Limb (tissue), 2 donors: ENCODE results near the gene NAXE.
A peak's percentile ranks its signal among the peaks of the same experiment; 100 is the strongest.
"Not testable (repeated sequence)": the region's sequence is repeated elsewhere in the genome, so short reads cannot be mapped to it uniquely, and the experiment has no call there.

Experiments used
- DNase-seq, 2 donors: peaks; one replicate each; pipeline ENCODE4 v3.0.0-alpha.2; 2016; ENCODE audit errors: extremely low spot score in 2 of 2

Gene NAXE

GRCh38 chr1:156592910-156593660 is 1.5 kb downstream of the NAXE start:
- DNase-seq = no peak

- no peak for DNase-seq
Observed at GRCh38 chr1:156593661-156593989, 2.0 kb downstream of the NAXE start.

GRCh38 chr1:156594190-156594589 is 2.6 kb downstream of the NAXE start:
- DNase-seq = no peak

- DNase-seq = no peak
Observed at GRCh38 chr1:156595016-156595415, 3.4 kb downstream of the NAXE start.

- no peak for DNase-seq
Observed at GRCh38 chr1:156596426-156596825, 4.8 kb downstream of the NAXE start.

GRCh38 chr1:156598125-156598524 is 6.5 kb downstream of the NAXE start:
- DNase-seq = no peak

- DNase-seq = no peak
Observed at GRCh38 chr1:156598731-156599432, 7.3 kb downstream of the NAXE start.

- no peak for DNase-seq
Observed at GRCh38 chr1:156599811-156600210, 8.2 kb downstream of the NAXE start.

GRCh38 chr1:156600733-156601121 is 9.2 kb downstream of the NAXE start:
- DNase-seq = no peak

GRCh38 chr1:156601122-156601830 is 9.7 kb downstream of the NAXE start, which contains the start of gene GPATCH4:
GPATCH4 (minus strand) TSS chr1:156601479.
- DNase-seq = peak; percentile 86 to 88

- no peak for DNase-seq
Observed at GRCh38 chr1:156601892-156602291, 10.3 kb downstream of the NAXE start.

GRCh38 chr1:156602557-156602993 is 11.0 kb downstream of the NAXE start:
- DNase-seq = no peak

GRCh38 chr1:156607344-156607743 is 15.8 kb downstream of the NAXE start:
- not testable (repeated sequence) for DNase-seq

GRCh38 chr1:156608036-156608674 is 16.6 kb downstream of the NAXE start:
- peak; percentile 53 to 79 for DNase-seq

GRCh38 chr1:156608981-156609380 is 17.4 kb downstream of the NAXE start:
- peak in 1 of 2 donors; percentile 48 for DNase-seq

- not testable (repeated sequence) for DNase-seq
Observed at GRCh38 chr1:156610072-156610471, 18.5 kb downstream of the NAXE start.

- no peak for DNase-seq
Observed at GRCh38 chr1:156612666-156613065, 21.1 kb downstream of the NAXE start.

- DNase-seq = no peak
Observed at GRCh38 chr1:156615946-156616345, 24.4 kb downstream of the NAXE start.

GRCh38 chr1:156616463-156616862 is 24.9 kb downstream of the NAXE start:
- DNase-seq = no peak

GRCh38 chr1:156618853-156619581 is 27.4 kb downstream of the NAXE start, which contains the start of gene HAPLN2:
HAPLN2 (plus strand) TSS chr1:156619415; CDS start chr1:156623491, 4,076 bp downstream.
- DNase-seq = no peak

GRCh38 chr1:156619582-156619955 is 28.0 kb downstream of the NAXE start:
- DNase-seq = no peak
